HCT116 (cell line): ENCODE data around the gene DNM3. TPM values are rescaled to one million over a fixed set of nuclear protein-coding genes. Genes with fewer than 3 reads are reported as not detected.

ENCODE experiments used
- ATAC-seq: fragments of 200-7000 bp; cut with Tn5 transposase; 2 replicates; pipeline ENCODE4 v1.9.1; 2020; ENCODE audit warnings: mild to moderate bottlenecking, moderate library complexity
- BruUV-seq: library from RNA; stranded (reverse); fragments of 400-500 nt; replicated peaks from 2 replicates; lab custom pipeline; 2021; lab: Mats Ljungman, UMichigan
- CTCF ChIA-PET: fragments of 300-600 bp; sonication (Branson Sonifier 250); formaldehyde crosslinking; loops from one replicate; lab custom pipeline; 2021; ENCODE audit warnings: antibody characterized with exemption; lab: Charles Lee
- POLR2A ChIA-PET: fragments of 300-600, 350-600 bp; sonication (Branson Sonifier 250); formaldehyde crosslinking; loops from one replicate; lab custom pipeline; 2021; ENCODE audit warnings: antibody characterized with exemption; lab: Charles Lee
- RAD21 ChIA-PET, 2 experiments: fragments of 300-600 bp; sonication (Branson Sonifier 250); formaldehyde crosslinking; loops; one replicate each; lab custom pipeline; 2023; ENCODE audit warnings: low total read pairs in 2 of 2; ENCODE audit not compliant: uncharacterized antibody in 2 of 2, unreplicated experiment in 2 of 2, low non-redundant PET in 1 of 2; lab: Charles Lee
- DNase-seq: peaks from one replicate; pipeline ENCODE4 v3.0.0-alpha.2; 2010; ENCODE audit warnings: low read depth, low spot score
- H2AFZ ChIP-seq: fragments of 200-600 bp; shearing (Covaris generic), sonication (generic); 2 replicates; pipeline ENCODE4 v1.6.1; 2017; ENCODE audit warnings: low read depth, mixed run types, mixed read lengths, antibody characterized with exemption, low read length; ENCODE audit not compliant: poor library complexity, severe bottlenecking
- H3K27ac ChIP-seq: 2 replicates; pipeline ENCODE4 v1.5.1; 2012; ENCODE audit warnings: low read depth, low read length
- H3K27me3 ChIP-seq: fragments of 200-600 bp; sonication (generic); 2 replicates; pipeline ENCODE4 v1.6.1; 2016; ENCODE audit warnings: mixed run types, low read length, mixed read lengths; ENCODE audit not compliant: insufficient read depth
- H3K36me3 ChIP-seq, 2 experiments: fragments of 200-500 bp in 1 of 2; fragments of 200-600 bp in 1 of 2; sonication (Bioruptor generic) in 1 of 2; sonication (generic) in 1 of 2; 2 replicates each; pipeline versions ENCODE4 v1.5.1 to v1.6.1; 2014 to 2016; ENCODE audit warnings: low read length in 2 of 2, inconsistent platforms in 1 of 2, mixed read lengths in 1 of 2, mixed run types in 1 of 2; ENCODE audit not compliant: insufficient read depth in 2 of 2, control insufficient read depth in 1 of 2
- H3K4me1 ChIP-seq, 2 experiments: fragments of 200-600 bp in 1 of 2; sonication (generic) in 1 of 2; 2 replicates each; pipeline versions ENCODE4 v1.5.1 to v1.6.1; 2012 to 2017; ENCODE audit warnings: low read length in 2 of 2, inconsistent platforms in 1 of 2, mild to moderate bottlenecking in 1 of 2, mixed read lengths in 1 of 2, mixed run types in 1 of 2, moderate library complexity in 1 of 2; ENCODE audit not compliant: insufficient read depth in 2 of 2, control insufficient read depth in 1 of 2
- H3K4me2 ChIP-seq: fragments of 200-600 bp; sonication (generic); 2 replicates; pipeline ENCODE4 v1.6.1; 2017; ENCODE audit warnings: mixed run types, low read length, mixed read lengths
- H3K4me3 ChIP-seq, 2 experiments: fragments of 200-600 bp in 1 of 2; sonication (generic) in 1 of 2; replicated peaks in 1 of 2; 2 replicates each; pipeline ENCODE4 v1.5.1; 2011 to 2016; ENCODE audit warnings: low read length in 2 of 2, control low read depth in 1 of 2, low read depth in 1 of 2, mild to moderate bottlenecking in 1 of 2, mixed read lengths in 1 of 2, mixed run types in 1 of 2
- H3K79me2 ChIP-seq: fragments of 200-600 bp; sonication (generic); 2 replicates; pipeline ENCODE4 v1.6.1; 2017; ENCODE audit warnings: mild to moderate bottlenecking, mixed run types, low read length, moderate library complexity, mixed read lengths; ENCODE audit not compliant: insufficient read depth
- H3K9ac ChIP-seq: fragments of 200-600 bp; sonication (generic); 2 replicates; pipeline ENCODE4 v1.6.1; 2016; ENCODE audit warnings: low read length, mixed read lengths
- H3K9me2 ChIP-seq: fragments of 200-600 bp; sonication (generic), shearing (Covaris generic); 2 replicates; pipeline ENCODE4 v1.6.1; 2017; ENCODE audit warnings: mixed run types, mild to moderate bottlenecking, moderate library complexity; ENCODE audit not compliant: insufficient read depth
- H3K9me3 ChIP-seq, 2 experiments: fragments of 200-500 bp in 1 of 2; fragments of 200-600 bp in 1 of 2; sonication (Bioruptor generic) in 1 of 2; sonication (generic) in 1 of 2; 2 replicates each; pipeline ENCODE4 v1.6.1; 2014 to 2017; ENCODE audit warnings: low read length in 2 of 2, mixed read lengths in 2 of 2, inconsistent platforms in 1 of 2, low read depth in 1 of 2, mild to moderate bottlenecking in 1 of 2, mixed run types in 1 of 2, moderate library complexity in 1 of 2; ENCODE audit not compliant: control insufficient read depth in 1 of 2, insufficient read depth in 1 of 2
- H4K20me1 ChIP-seq: fragments of 200-600 bp; sonication (generic), shearing (Covaris generic); 2 replicates; pipeline ENCODE4 v1.6.1; 2017; ENCODE audit warnings: mixed run types, mild to moderate bottlenecking, moderate library complexity; ENCODE audit not compliant: insufficient read depth
- CBX3 ChIP-seq: IDR thresholded peaks from 2 replicates; pipeline ENCODE4 v1.6.1; 2012; ENCODE audit warnings: low read depth
- CEBPB ChIP-seq: IDR thresholded peaks from 2 replicates; pipeline ENCODE4 v1.6.1; 2012; ENCODE audit warnings: low read depth
- CTCF ChIP-seq, 3 experiments: fragments of 200-600 bp in 1 of 3; sonication (generic) in 1 of 3; IDR thresholded peaks in 2 of 3; conservative IDR thresholded peaks in 1 of 3; 2 replicates each; pipeline ENCODE4 v1.5.1; 2012 to 2017; ENCODE audit warnings: low read depth in 2 of 3, low read length in 2 of 3, antibody characterized with exemption in 1 of 3, borderline replicate concordance in 1 of 3, control low read depth in 1 of 3, mild to moderate bottlenecking in 1 of 3, mixed read lengths in 1 of 3, mixed run types in 1 of 3, moderate library complexity in 1 of 3; ENCODE audit not compliant: insufficient read depth in 1 of 3
- ELF1 ChIP-seq: IDR thresholded peaks from 2 replicates; pipeline ENCODE4 v1.6.1; 2012; ENCODE audit warnings: low read depth, borderline replicate concordance
- EZH2phosphoT487 ChIP-seq: fragments of 200-600 bp; IDR thresholded peaks from 2 replicates; pipeline ENCODE4 v1.6.1; 2018; ENCODE audit warnings: antibody characterized with exemption, borderline replicate concordance
- FOSL1 ChIP-seq: IDR thresholded peaks from 2 replicates; pipeline ENCODE4 v1.6.1; 2012; ENCODE audit warnings: low read depth
- JUND ChIP-seq: IDR thresholded peaks from 2 replicates; pipeline ENCODE4 v1.6.1; 2012
- MAX ChIP-seq: IDR thresholded peaks from 2 replicates; pipeline ENCODE4 v1.6.1; 2012
- POLR2A ChIP-seq: IDR thresholded peaks from 2 replicates; pipeline ENCODE4 v1.7.0; 2011; ENCODE audit warnings: borderline replicate concordance; ENCODE audit not compliant: insufficient read depth, insufficient read length; ENCODE audit errors: extremely low read depth
- POLR2AphosphoS5 ChIP-seq: IDR thresholded peaks from 2 replicates; pipeline ENCODE4 v1.6.1; 2011; ENCODE audit warnings: mild to moderate bottlenecking, low read depth, low read length, moderate library complexity
- RAD21 ChIP-seq: IDR thresholded peaks from 2 replicates; pipeline ENCODE4 v1.6.1; 2012; ENCODE audit warnings: low read depth, mild to moderate bottlenecking
- REST ChIP-seq: IDR thresholded peaks from 2 replicates; pipeline ENCODE4 v1.6.1; 2012; ENCODE audit warnings: low read depth
- SIN3A ChIP-seq: IDR thresholded peaks from 2 replicates; pipeline ENCODE4 v1.6.1; 2012; ENCODE audit warnings: low read depth
- SP1 ChIP-seq: IDR thresholded peaks from 2 replicates; pipeline ENCODE4 v1.6.1; 2012; ENCODE audit warnings: low read depth
- SRF ChIP-seq: IDR thresholded peaks from 2 replicates; pipeline ENCODE4 v1.6.1; 2012; ENCODE audit warnings: low read depth
- YY1 ChIP-seq: IDR thresholded peaks from 2 replicates; pipeline ENCODE4 v1.6.1; 2011; ENCODE audit warnings: low read length, low read depth, moderate library complexity, mild to moderate bottlenecking; ENCODE audit not compliant: insufficient replicate concordance; ENCODE audit errors: extremely low read depth
- ZBTB33 ChIP-seq: IDR thresholded peaks from 2 replicates; pipeline ENCODE4 v1.6.1; 2011; ENCODE audit warnings: mild to moderate bottlenecking, low read length, moderate library complexity; ENCODE audit not compliant: insufficient replicate concordance; ENCODE audit errors: extremely low read depth
- ZFX ChIP-seq: fragments of 450-650 bp; IDR thresholded peaks from 2 replicates; pipeline ENCODE4 v1.6.1; 2017
- intact Hi-C: fragments of 100-400 bp; cut with micrococcal nuclease; formaldehyde crosslinking; loops from 2 replicates; pipeline ENCODE4 v1.10.0; 2022
- total RNA-seq: library from RNA; stranded (reverse); gene quantifications from one replicate; pipeline ENCODE4 v1.2.1, GENCODE V29; 2021; ENCODE audit not compliant: unreplicated experiment

The DNM3 gene
- total RNA-seq, 1 experiment from 2014 or later: 3.1 TPM

- RAD21 ChIA-PET: no interaction called here
- H3K27me3 ChIP-seq: no peaks in the 10 kb centered on the region
- no peaks in the 10 kb centered on the region for H3K9me3 ChIP-seq
- no peaks in the 10 kb centered on the region for H3K79me2 ChIP-seq
- H3K27ac ChIP-seq: no peak overlapping the region
- no peak overlapping the region for H3K4me2 ChIP-seq
- ATAC-seq (no peak), DNase-seq (no peak)
- BruUV-seq: no TSS peak
- CTCF ChIA-PET: no interaction called here
- no peaks in the 10 kb centered on the region for H4K20me1 ChIP-seq
- POLR2A ChIA-PET: no interaction called here
- H3K4me1 ChIP-seq: peaks cover 0 to 11% of the 10 kb centered on the region in 2 experiments; a peak in 3 of 4 replicates
- no peaks in the 10 kb centered on the region for H3K36me3 ChIP-seq
- no peaks in the 10 kb centered on the region for H3K9me2 ChIP-seq
- no peak overlapping the region for H3K9ac ChIP-seq
- no peak for TF ChIP-seq CBX3
- TF ChIP-seq ZFX: no peak
- TF ChIP-seq EZH2phosphoT487: no peak
- TF ChIP-seq JUND: no peak
- no peak for TF ChIP-seq POLR2AphosphoS5
- no peak for TF ChIP-seq SP1
- no peak for TF ChIP-seq FOSL1
- no peak for TF ChIP-seq ZBTB33
- no peak for TF ChIP-seq SRF
- no peak for TF ChIP-seq REST
- no peak for TF ChIP-seq SIN3A
- no peak for TF ChIP-seq YY1
- TF ChIP-seq RAD21: no peak
- TF ChIP-seq ELF1: no peak
- no peak for TF ChIP-seq CEBPB
- no peak for TF ChIP-seq CTCF (IDR thresholded peaks at IDR 0.05 in 2 of 3, conservative IDR thresholded peaks at IDR 0.05 in 1 of 3; ENCODE audit: borderline replicate concordance in 1 of 3, insufficient read depth in 1 of 3, low read depth in 2 of 3, low read length in 2 of 3)
- TF ChIP-seq MAX: no peak
- TF ChIP-seq POLR2A: no peak
- H3K4me3 ChIP-seq: no peak overlapping the region
- H2AFZ ChIP-seq: no peak overlapping the region
- intact Hi-C loops: no loop called here
Observed at GRCh38 chr1:171961861-171962260, 120.6 kb downstream of the DNM3 start.
